SK-N-SH treated with all-trans-retinoic acid at 6 μM for 48 hours (cell line): ENCODE data around the gene CRELD1.

Experiments used
- ATAC-seq: fragments of 200-7000 bp; cut with Tn5 transposase; 3 replicates; pipeline ENCODE4 v1.9.1; 2020; ENCODE audit warnings: mild to moderate bottlenecking, moderate library complexity
- BACH2 ChIP-seq: fragments of 250-450 bp; sonication (Bioruptor Pico); IDR thresholded peaks from 2 replicates; pipeline ENCODE4 v1.9.0; 2021; ENCODE audit warnings: mild to moderate bottlenecking, borderline replicate concordance
- CSDC2 ChIP-seq: fragments of 250-450 bp; sonication (Bioruptor Pico); IDR thresholded peaks from 2 replicates; pipeline ENCODE4 v1.5.0; 2020; ENCODE audit warnings: mild to moderate bottlenecking, moderate library complexity
- CSRNP3 ChIP-seq: fragments of 250-450 bp; sonication (Bioruptor Pico); IDR thresholded peaks from 2 replicates; pipeline ENCODE4 v1.5.1; 2021; ENCODE audit warnings: mild to moderate bottlenecking, moderate library complexity
- ESRRG ChIP-seq: fragments of 250-450 bp; sonication (Bioruptor Pico); IDR thresholded peaks from 2 replicates; pipeline ENCODE4 v1.6.1; 2021; ENCODE audit warnings: mild to moderate bottlenecking
- ISL1 ChIP-seq: fragments of 250-450 bp; sonication (Bioruptor Pico); IDR thresholded peaks from 2 replicates; pipeline ENCODE4 v2.1.2; 2022; ENCODE audit warnings: mild to moderate bottlenecking, moderate library complexity
- OSR1 ChIP-seq: fragments of 250-450 bp; sonication (Bioruptor Pico); IDR thresholded peaks from 2 replicates; pipeline ENCODE4 v1.8.0; 2022; ENCODE audit warnings: moderate library complexity, mild to moderate bottlenecking, inconsistent platforms
- PATZ1 ChIP-seq: fragments of 250-450 bp; sonication (Bioruptor Pico); IDR thresholded peaks from 2 replicates; pipeline ENCODE4 v1.8.0; 2020; ENCODE audit warnings: mild to moderate bottlenecking, moderate library complexity, borderline replicate concordance
- RARB ChIP-seq: fragments of 250-450 bp; sonication (Bioruptor Pico); IDR thresholded peaks from 2 replicates; pipeline ENCODE4 v1.8.0; 2021; ENCODE audit warnings: mild to moderate bottlenecking, moderate library complexity
- SNAI2 ChIP-seq: fragments of 250-450 bp; sonication (Bioruptor Pico); IDR thresholded peaks from 2 replicates; pipeline ENCODE4 v1.5.0; 2020; ENCODE audit warnings: mild to moderate bottlenecking, moderate library complexity
- TCF4 ChIP-seq: fragments of 250-450 bp; sonication (Bioruptor Pico); IDR thresholded peaks from 2 replicates; pipeline ENCODE4 v1.8.0; 2021; ENCODE audit warnings: mild to moderate bottlenecking, moderate library complexity, borderline replicate concordance
- TOX ChIP-seq: fragments of 250-450 bp; sonication (Bioruptor Pico); IDR thresholded peaks from 2 replicates; pipeline ENCODE4 v1.8.0; 2021; ENCODE audit warnings: mild to moderate bottlenecking, moderate library complexity, borderline replicate concordance
- TSHZ2 ChIP-seq: fragments of 250-450 bp; sonication (Bioruptor Pico); IDR thresholded peaks from 2 replicates; pipeline ENCODE4 v1.5.0; 2020; ENCODE audit warnings: mild to moderate bottlenecking, moderate library complexity
- ZC3H10 ChIP-seq: fragments of 250-450 bp; sonication (Bioruptor Pico); IDR thresholded peaks from 2 replicates; pipeline ENCODE4 v1.5.1; 2021; ENCODE audit warnings: mild to moderate bottlenecking, moderate library complexity
- ZFP30 ChIP-seq: fragments of 450-650 bp; formaldehyde crosslinking; IDR thresholded peaks from 2 replicates; pipeline ENCODE4 v1.5.0; 2022; ENCODE audit warnings: mild to moderate bottlenecking, moderate library complexity
- ZNF565 ChIP-seq: fragments of 450-650 bp; formaldehyde crosslinking; conservative IDR thresholded peaks from 2 replicates; pipeline ENCODE4 v1.5.0; 2020; ENCODE audit warnings: low read depth, mild to moderate bottlenecking, moderate library complexity
- ZNF70 ChIP-seq: fragments of 450-650 bp; formaldehyde crosslinking; IDR thresholded peaks from 2 replicates; pipeline ENCODE4 v1.5.0; 2020; ENCODE audit warnings: mild to moderate bottlenecking, moderate library complexity
- TF ChIP-seq, protein P1 (sequence below): fragments of 250-450 bp; sonication (Bioruptor Pico); IDR thresholded peaks from 2 replicates; pipeline ENCODE4 v1.5.1; 2020; ENCODE audit warnings: low read depth, mild to moderate bottlenecking, moderate library complexity
- TF ChIP-seq, protein P2 (sequence below): fragments of 250-450 bp; sonication (Bioruptor Pico); IDR thresholded peaks from 2 replicates; pipeline ENCODE4 v1.8.0; 2021; ENCODE audit warnings: low read depth, mild to moderate bottlenecking, moderate library complexity, borderline replicate concordance

The CRELD1 gene

GRCh38 chr3:9969632-9970019 is 36.0 kb downstream of the CRELD1 start:
- ATAC-seq: no peak
- no peak for TF ChIP-seq RARB
- no peak for TF ChIP-seq TSHZ2 (CRISPR knock-in tag)
- no peak for TF ChIP-seq CSDC2 (CRISPR knock-in tag)
- TF ChIP-seq, protein P1, sequence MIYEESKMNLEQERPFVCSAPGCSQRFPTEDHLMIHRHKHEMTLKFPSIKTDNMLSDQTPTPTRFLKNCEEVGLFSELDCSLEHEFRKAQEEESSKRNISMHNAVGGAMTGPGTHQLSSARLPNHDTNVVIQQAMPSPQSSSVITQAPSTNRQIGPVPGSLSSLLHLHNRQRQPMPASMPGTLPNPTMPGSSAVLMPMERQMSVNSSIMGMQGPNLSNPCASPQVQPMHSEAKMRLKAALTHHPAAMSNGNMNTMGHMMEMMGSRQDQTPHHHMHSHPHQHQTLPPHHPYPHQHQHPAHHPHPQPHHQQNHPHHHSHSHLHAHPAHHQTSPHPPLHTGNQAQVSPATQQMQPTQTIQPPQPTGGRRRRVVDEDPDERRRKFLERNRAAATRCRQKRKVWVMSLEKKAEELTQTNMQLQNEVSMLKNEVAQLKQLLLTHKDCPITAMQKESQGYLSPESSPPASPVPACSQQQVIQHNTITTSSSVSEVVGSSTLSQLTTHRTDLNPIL (CRISPR knock-in tag): no peak
- no peak for TF ChIP-seq ZFP30 (CRISPR knock-in tag)
- no peak for TF ChIP-seq ZNF70 (CRISPR knock-in tag)
- TF ChIP-seq, protein P2, sequence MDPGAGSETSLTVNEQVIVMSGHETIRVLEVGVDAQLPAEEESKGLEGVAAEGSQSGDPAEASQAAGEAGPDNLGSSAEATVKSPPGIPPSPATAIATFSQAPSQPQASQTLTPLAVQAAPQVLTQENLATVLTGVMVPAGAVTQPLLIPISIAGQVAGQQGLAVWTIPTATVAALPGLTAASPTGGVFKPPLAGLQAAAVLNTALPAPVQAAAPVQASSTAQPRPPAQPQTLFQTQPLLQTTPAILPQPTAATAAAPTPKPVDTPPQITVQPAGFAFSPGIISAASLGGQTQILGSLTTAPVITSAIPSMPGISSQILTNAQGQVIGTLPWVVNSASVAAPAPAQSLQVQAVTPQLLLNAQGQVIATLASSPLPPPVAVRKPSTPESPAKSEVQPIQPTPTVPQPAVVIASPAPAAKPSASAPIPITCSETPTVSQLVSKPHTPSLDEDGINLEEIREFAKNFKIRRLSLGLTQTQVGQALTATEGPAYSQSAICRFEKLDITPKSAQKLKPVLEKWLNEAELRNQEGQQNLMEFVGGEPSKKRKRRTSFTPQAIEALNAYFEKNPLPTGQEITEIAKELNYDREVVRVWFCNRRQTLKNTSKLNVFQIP (CRISPR knock-in tag): no peak
- TF ChIP-seq ISL1: no peak
- TF ChIP-seq CSRNP3 (CRISPR knock-in tag): no peak
- no peak for TF ChIP-seq PATZ1
- no peak for TF ChIP-seq SNAI2 (CRISPR knock-in tag)
- no peak for TF ChIP-seq ESRRG (CRISPR knock-in tag)
- TF ChIP-seq ZC3H10 (CRISPR knock-in tag): no peak
- TF ChIP-seq OSR1 (CRISPR knock-in tag): no peak
- no peak for TF ChIP-seq TCF4
- TF ChIP-seq, all 23 proteins: peak for 0

- TF ChIP-seq, protein P1 (CRISPR knock-in tag): no peak
- TF ChIP-seq BACH2 (CRISPR knock-in tag) (no peak), ZNF565 (CRISPR knock-in tag) (no peak), TOX (CRISPR knock-in tag) (no peak), ESRRG (CRISPR knock-in tag) (no peak), ZNF70 (CRISPR knock-in tag) (no peak), TSHZ2 (CRISPR knock-in tag) (no peak), ISL1 (no peak), PATZ1 (no peak)
- TF ChIP-seq, all 23 proteins: peak for 0
- ATAC-seq: peak; percentile 90
These were observed 36.5 kb downstream of the CRELD1 start for GRCh38 chr3:9970020-9970652.
